ENCODE data around the gene PCDHB15.
A peak's percentile ranks its signal among the peaks of the same experiment; 100 is the strongest.
"Not testable (repeated sequence)": the region's sequence is repeated elsewhere in the genome, so short reads cannot be mapped to it uniquely, and the experiment has no call there.

Gene PCDHB15

GRCh38 chr5:141208478-141208877, 36.7 kb upstream of the PCDHB15 start, which contains the start of gene PCDHB12:
Gene PCDHB12 (plus strand): TSS chr5:141208719. CDS start chr5:141208908, 189 bp downstream.
- Histone ChIP-seq H3K4me3 (ENCODE audit: low read depth in 1 of 2, low read length in 2 of 2) (no peak within 1 kb of the TSS), H3K9me3 (ENCODE audit: insufficient read depth, low read length, severe bottlenecking) (no peaks in the 10 kb centered on the region), H3K27me3 (ENCODE audit: insufficient read depth, low read length, poor library complexity) (peaks cover 11% of the 10 kb centered on the region), H2AFZ (ENCODE audit: low read depth, low read length) (no peak within 1 kb of the TSS), H3K79me2 (ENCODE audit: insufficient read depth, low read length) (no peaks in the 10 kb centered on the region), H3K4me2 (ENCODE audit: insufficient read depth, low read length) (no peak within 1 kb of the TSS), H3K27ac (ENCODE audit: low read length) (no peak within 1 kb of the TSS), H3K36me3 (ENCODE audit: insufficient read depth, low read length) (no peaks in the 10 kb centered on the region), H3K9ac (ENCODE audit: low read depth, low read length) (no peak within 1 kb of the TSS), H3K4me1 (ENCODE audit: insufficient read depth, low read length) (no peaks in the 10 kb centered on the region), H4K20me1 (ENCODE audit: insufficient read depth, low read length) (no peaks in the 10 kb centered on the region)
- TF ChIP-seq EZH2 (IDR thresholded peaks at IDR 0.05; ENCODE audit: borderline replicate concordance, low read depth, low read length, severe bottlenecking): no peak
- peak; percentile 40 for TF ChIP-seq CTCF (IDR thresholded peaks at IDR 0.05; ENCODE audit: borderline replicate concordance, extremely low read depth, low read length, poor library complexity, severe bottlenecking)
- DNase-seq (no peak), ATAC-seq (ENCODE audit: insufficient read depth, low read depth) (no peak)

GRCh38 chr5:141210281-141210680, 34.9 kb upstream of the PCDHB15 start:
- H3K4me1 ChIP-seq (ENCODE audit: insufficient read depth, low read length): not testable (repeated sequence)

GRCh38 chr5:141210849-141211248, 34.3 kb upstream of the PCDHB15 start:
- not testable (repeated sequence) for H3K9me3 ChIP-seq (ENCODE audit: insufficient read depth, low read length, severe bottlenecking); H3K79me2 ChIP-seq (ENCODE audit: insufficient read depth, low read length); ATAC-seq (ENCODE audit: insufficient read depth, low read depth)

More at GRCh38 chr5:141210281-141210680, 34.9 kb upstream of the PCDHB15 start:
- ATAC-seq (ENCODE audit: insufficient read depth, low read depth); H3K79me2 ChIP-seq (ENCODE audit: insufficient read depth, low read length); H3K36me3 ChIP-seq (ENCODE audit: insufficient read depth, low read length); H3K4me3 ChIP-seq (ENCODE audit: low read depth in 1 of 2, low read length in 2 of 2); H2AFZ ChIP-seq (ENCODE audit: low read depth, low read length); DNase-seq; H3K9ac ChIP-seq (ENCODE audit: low read depth, low read length); H3K27ac ChIP-seq (ENCODE audit: low read length); H3K9me3 ChIP-seq (ENCODE audit: insufficient read depth, low read length, severe bottlenecking); H4K20me1 ChIP-seq (ENCODE audit: insufficient read depth, low read length); H3K4me2 ChIP-seq (ENCODE audit: insufficient read depth, low read length): not testable (repeated sequence)
- peaks cover 11% of the 10 kb centered on the region for H3K27me3 ChIP-seq (ENCODE audit: insufficient read depth, low read length, poor library complexity)

GRCh38 chr5:141213656-141214339, 31.4 kb upstream of the PCDHB15 start, which contains the start of gene PCDHB13:
Gene PCDHB13 (plus strand): TSS chr5:141213919. CDS start chr5:141214124, 205 bp downstream.
- not testable (repeated sequence) for H3K9me3 ChIP-seq (ENCODE audit: insufficient read depth, low read length, severe bottlenecking); H3K4me1 ChIP-seq (ENCODE audit: insufficient read depth, low read length); H3K4me2 ChIP-seq (ENCODE audit: insufficient read depth, low read length); H3K9ac ChIP-seq (ENCODE audit: low read depth, low read length); H3K36me3 ChIP-seq (ENCODE audit: insufficient read depth, low read length); H3K4me3 ChIP-seq (ENCODE audit: low read depth in 1 of 2, low read length in 2 of 2); H4K20me1 ChIP-seq (ENCODE audit: insufficient read depth, low read length); H3K79me2 ChIP-seq (ENCODE audit: insufficient read depth, low read length); H2AFZ ChIP-seq (ENCODE audit: low read depth, low read length); H3K27me3 ChIP-seq (ENCODE audit: insufficient read depth, low read length, poor library complexity); H3K27ac ChIP-seq (ENCODE audit: low read length)
- ATAC-seq (ENCODE audit: insufficient read depth, low read depth): peak; percentile 73
- TF ChIP-seq CTCF (IDR thresholded peaks at IDR 0.05; ENCODE audit: borderline replicate concordance, extremely low read depth, low read length, poor library complexity, severe bottlenecking): peak; percentile 61
- peak; percentile 54 for DNase-seq

More at GRCh38 chr5:141210849-141211248, 34.3 kb upstream of the PCDHB15 start:
- not testable (repeated sequence) for H3K9ac ChIP-seq (ENCODE audit: low read depth, low read length); H4K20me1 ChIP-seq (ENCODE audit: insufficient read depth, low read length); H2AFZ ChIP-seq (ENCODE audit: low read depth, low read length); H3K27ac ChIP-seq (ENCODE audit: low read length); DNase-seq; H3K4me3 ChIP-seq (ENCODE audit: low read depth in 1 of 2, low read length in 2 of 2); H3K4me2 ChIP-seq (ENCODE audit: insufficient read depth, low read length); H3K36me3 ChIP-seq (ENCODE audit: insufficient read depth, low read length); H3K4me1 ChIP-seq (ENCODE audit: insufficient read depth, low read length)
- peaks cover 11% of the 10 kb centered on the region for H3K27me3 ChIP-seq (ENCODE audit: insufficient read depth, low read length, poor library complexity)

GRCh38 chr5:141214583-141214982, 30.6 kb upstream of the PCDHB15 start:
- not testable (repeated sequence) for ATAC-seq (ENCODE audit: insufficient read depth, low read depth); H4K20me1 ChIP-seq (ENCODE audit: insufficient read depth, low read length); H3K9ac ChIP-seq (ENCODE audit: low read depth, low read length); H3K9me3 ChIP-seq (ENCODE audit: insufficient read depth, low read length, severe bottlenecking); H3K4me3 ChIP-seq (ENCODE audit: low read depth in 1 of 2, low read length in 2 of 2); H3K27ac ChIP-seq (ENCODE audit: low read length); H3K36me3 ChIP-seq (ENCODE audit: insufficient read depth, low read length); H3K79me2 ChIP-seq (ENCODE audit: insufficient read depth, low read length); DNase-seq; H3K27me3 ChIP-seq (ENCODE audit: insufficient read depth, low read length, poor library complexity); H2AFZ ChIP-seq (ENCODE audit: low read depth, low read length); H3K4me2 ChIP-seq (ENCODE audit: insufficient read depth, low read length); H3K4me1 ChIP-seq (ENCODE audit: insufficient read depth, low read length)

GRCh38 chr5:141215504-141215903, 29.7 kb upstream of the PCDHB15 start:
- H3K9me3 ChIP-seq (ENCODE audit: insufficient read depth, low read length, severe bottlenecking): not testable (repeated sequence)

More at GRCh38 chr5:141215504-141215903, 29.7 kb upstream of the PCDHB15 start:
- not testable (repeated sequence) for H3K4me2 ChIP-seq (ENCODE audit: insufficient read depth, low read length); H3K27ac ChIP-seq (ENCODE audit: low read length); ATAC-seq (ENCODE audit: insufficient read depth, low read depth); H3K4me3 ChIP-seq (ENCODE audit: low read depth in 1 of 2, low read length in 2 of 2); H3K9ac ChIP-seq (ENCODE audit: low read depth, low read length); H2AFZ ChIP-seq (ENCODE audit: low read depth, low read length); H3K36me3 ChIP-seq (ENCODE audit: insufficient read depth, low read length); H3K79me2 ChIP-seq (ENCODE audit: insufficient read depth, low read length); H3K4me1 ChIP-seq (ENCODE audit: insufficient read depth, low read length); H4K20me1 ChIP-seq (ENCODE audit: insufficient read depth, low read length); DNase-seq; H3K27me3 ChIP-seq (ENCODE audit: insufficient read depth, low read length, poor library complexity)
